A673 (cell line): Measurements from ENCODE around the gene ANO3.

Source experiments
- EZH2 ChIP-seq: fragments of 200-600 bp; sonication (generic); IDR thresholded peaks from 2 replicates; pipeline ENCODE4 v1.6.1; 2017; ENCODE audit warnings: borderline replicate concordance, low read depth, mild to moderate bottlenecking, mixed read lengths, antibody characterized with exemption, low read length; ENCODE audit not compliant: poor library complexity, severe bottlenecking
- TF ChIP-seq, protein P1 (sequence below): fragments of 300-800, 200-600 bp; sonication (generic); conservative IDR thresholded peaks from 2 replicates; pipeline ENCODE4 v1.5.1; 2017; ENCODE audit warnings: low read depth, mild to moderate bottlenecking, antibody characterized with exemption, low read length, moderate library complexity, mixed read lengths

DNA sequence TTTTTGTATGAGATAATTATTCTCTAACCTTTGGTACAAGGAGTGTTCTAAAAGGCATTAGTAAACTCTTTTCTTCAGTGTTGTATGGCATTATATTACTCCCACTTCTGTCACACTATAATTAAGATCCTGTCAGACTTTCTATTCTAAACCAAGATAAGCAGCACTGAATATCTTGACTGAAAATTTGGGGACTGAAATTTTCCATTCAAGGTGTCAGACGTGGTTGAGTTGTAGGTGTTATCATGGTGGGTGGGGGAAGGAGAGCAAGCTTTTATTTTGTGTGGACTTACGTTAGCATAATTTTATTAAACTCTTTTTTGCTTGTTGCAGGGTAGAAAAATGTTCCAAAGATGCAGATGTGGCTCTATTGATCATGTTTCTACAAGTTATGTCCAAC is 217.2 kb downstream of the ANO3 start:
- TF ChIP-seq, protein P1, sequence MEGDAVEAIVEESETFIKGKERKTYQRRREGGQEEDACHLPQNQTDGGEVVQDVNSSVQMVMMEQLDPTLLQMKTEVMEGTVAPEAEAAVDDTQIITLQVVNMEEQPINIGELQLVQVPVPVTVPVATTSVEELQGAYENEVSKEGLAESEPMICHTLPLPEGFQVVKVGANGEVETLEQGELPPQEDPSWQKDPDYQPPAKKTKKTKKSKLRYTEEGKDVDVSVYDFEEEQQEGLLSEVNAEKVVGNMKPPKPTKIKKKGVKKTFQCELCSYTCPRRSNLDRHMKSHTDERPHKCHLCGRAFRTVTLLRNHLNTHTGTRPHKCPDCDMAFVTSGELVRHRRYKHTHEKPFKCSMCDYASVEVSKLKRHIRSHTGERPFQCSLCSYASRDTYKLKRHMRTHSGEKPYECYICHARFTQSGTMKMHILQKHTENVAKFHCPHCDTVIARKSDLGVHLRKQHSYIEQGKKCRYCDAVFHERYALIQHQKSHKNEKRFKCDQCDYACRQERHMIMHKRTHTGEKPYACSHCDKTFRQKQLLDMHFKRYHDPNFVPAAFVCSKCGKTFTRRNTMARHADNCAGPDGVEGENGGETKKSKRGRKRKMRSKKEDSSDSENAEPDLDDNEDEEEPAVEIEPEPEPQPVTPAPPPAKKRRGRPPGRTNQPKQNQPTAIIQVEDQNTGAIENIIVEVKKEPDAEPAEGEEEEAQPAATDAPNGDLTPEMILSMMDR = no peak
- TF ChIP-seq EZH2 = no peak
